GDM1 (cell line): ENCODE data around the gene PPFIBP2.

Experiments
- DNase-seq: peaks from one replicate; lab custom pipeline; 2025; lab: John Stamatoyannopoulos, UW

The PPFIBP2 gene

GRCh38 chr11:7603031-7603781 lies 89.4 kb downstream of the PPFIBP2 start:
- no peak for DNase-seq

- no peak for DNase-seq
Measured at GRCh38 chr11:7604331-7604955, 90.6 kb downstream of the PPFIBP2 start.

GRCh38 chr11:7605186-7605943 lies 91.6 kb downstream of the PPFIBP2 start:
- DNase-seq = no peak

- no peak for DNase-seq
Measured at GRCh38 chr11:7606496-7606895, 92.7 kb downstream of the PPFIBP2 start.

GRCh38 chr11:7609015-7609414 lies 95.2 kb downstream of the PPFIBP2 start:
- no peak for DNase-seq

- DNase-seq = no peak
Measured at GRCh38 chr11:7609521-7609920, 95.7 kb downstream of the PPFIBP2 start.

GRCh38 chr11:7610393-7610792 lies 96.6 kb downstream of the PPFIBP2 start:
- no peak for DNase-seq

GRCh38 chr11:7611411-7611810 lies 97.6 kb downstream of the PPFIBP2 start:
- DNase-seq = no peak

- DNase-seq = no peak
Measured at GRCh38 chr11:7612056-7612660, 98.4 kb downstream of the PPFIBP2 start.

- no peak for DNase-seq
Measured at GRCh38 chr11:7612661-7613393, 99.0 kb downstream of the PPFIBP2 start.

- DNase-seq = no peak
Measured at GRCh38 chr11:7613394-7613720, 99.6 kb downstream of the PPFIBP2 start.

- no peak for DNase-seq
Measured at GRCh38 chr11:7614656-7615055, 100.9 kb downstream of the PPFIBP2 start.

- DNase-seq = no peak
Measured at GRCh38 chr11:7617032-7617431, 103.2 kb downstream of the PPFIBP2 start.

GRCh38 chr11:7619322-7619721 lies 105.5 kb downstream of the PPFIBP2 start:
- no peak for DNase-seq

- no peak for DNase-seq
Measured at GRCh38 chr11:7621090-7621489, 107.3 kb downstream of the PPFIBP2 start.

GRCh38 chr11:7621554-7621953 lies 107.8 kb downstream of the PPFIBP2 start:
- no peak for DNase-seq

GRCh38 chr11:7622721-7623120 lies 108.9 kb downstream of the PPFIBP2 start:
- DNase-seq = no peak

- no peak for DNase-seq
Measured at GRCh38 chr11:7628660-7629059, 114.9 kb downstream of the PPFIBP2 start.

- DNase-seq = no peak
Measured at GRCh38 chr11:7630002-7630401, 116.2 kb downstream of the PPFIBP2 start.

GRCh38 chr11:7632211-7632610 lies 118.4 kb downstream of the PPFIBP2 start:
- no peak for DNase-seq

GRCh38 chr11:7635137-7635536 lies 121.3 kb downstream of the PPFIBP2 start:
- no peak for DNase-seq

- no peak for DNase-seq
Measured at GRCh38 chr11:7635708-7636107, 121.9 kb downstream of the PPFIBP2 start.
